ENCODE results near the gene LASP1.

DNA sequence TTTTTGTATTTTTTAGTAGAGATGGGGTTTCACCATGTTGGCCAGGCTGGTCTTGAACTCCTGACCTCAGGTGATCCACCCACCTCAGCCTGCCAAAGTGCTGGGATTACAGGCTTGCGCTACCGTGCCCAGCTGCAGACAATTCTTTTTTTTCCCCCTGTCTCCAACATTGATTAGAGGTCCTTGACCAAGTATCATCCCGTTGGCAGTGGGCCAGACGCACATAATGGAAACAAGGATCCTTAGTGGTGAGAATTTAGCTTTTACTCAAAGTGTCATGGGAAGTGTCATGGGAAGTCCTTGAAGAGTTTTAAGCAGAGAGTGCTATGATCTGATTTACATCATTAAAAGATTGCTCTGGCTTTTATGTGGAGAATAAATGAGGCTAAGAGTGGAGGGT, 99.4 kb downstream of the LASP1 start:
- TF ChIP-seq CTCF (IDR thresholded peaks at IDR 0.05; ENCODE audit: borderline replicate concordance, extremely low read depth, low read length, poor library complexity, severe bottlenecking): no peak
- no peak for TF ChIP-seq EZH2 (IDR thresholded peaks at IDR 0.05; ENCODE audit: borderline replicate concordance, low read depth, low read length, severe bottlenecking)

Data from DND-41 (cell line).